Right lobe of liver (tissue), 4 donors: Measurements from ENCODE around the gene OSBPL8.

Experiments used
- CTCF ChIP-seq, 4 donors: fragments of 200-600 bp in 3 of 4; fragments of 450-650 bp in 1 of 4; IDR thresholded peaks; one replicate each; pipeline versions ENCODE4 v1.5.1 to v1.8.0; 2016 to 2022; ENCODE audit warnings: antibody characterized with exemption in 4 of 4, mild to moderate bottlenecking in 2 of 4
- POLR2A ChIP-seq: fragments of 450-650 bp; IDR thresholded peaks from one replicate; pipeline ENCODE4 v1.6.1; 2017; ENCODE audit warnings: antibody characterized with exemption, mild to moderate bottlenecking
- donor health status: DM: no; HTN: no; CAD: no.
- donor health status: DM: no; HTN: no; CAD: no.
- donor health status: DM: no; HTN: yes; CAD: no.

GRCh38 chr12:76518699-76519098, 40.9 kb downstream of the OSBPL8 start:
- TF ChIP-seq CTCF (IDR thresholded peaks at IDR 0.05) (no peak), POLR2A (no peak)
